BJ (cell line): ENCODE results near the gene SLAMF7. TPM values are rescaled to one million over a fixed set of nuclear protein-coding genes. Genes with fewer than 3 reads are reported as not detected.
"Not testable (repeated sequence)": the region's sequence is repeated elsewhere in the genome, so short reads cannot be mapped to it uniquely, and the experiment has no call there.

Experiments
- CTCF ChIA-PET: fragments of 350-600 bp; formaldehyde crosslinking; extraction: SDS; loops from one replicate; lab custom pipeline; 2021; ENCODE audit warnings: antibody characterized with exemption, inconsistent platforms; lab: Yijun Ruan, JAX
- POLR2A ChIA-PET: fragments of 300-600 bp; sonication (Branson Sonifier 250); formaldehyde crosslinking; extraction: SDS; loops from one replicate; lab custom pipeline; 2021; ENCODE audit warnings: antibody characterized with exemption; lab: Charles Lee
- DNase-seq: peaks from one replicate; pipeline ENCODE4 v3.0.0-alpha.2; 2011; ENCODE audit warnings: low read depth
- H3K27me3 ChIP-seq: 2 replicates; pipeline ENCODE4 v1.6.0; 2011; ENCODE audit warnings: low read length; ENCODE audit not compliant: control insufficient read depth, insufficient read depth
- H3K36me3 ChIP-seq: 2 replicates; pipeline ENCODE4 v1.5.1; 2011; ENCODE audit warnings: low read length; ENCODE audit not compliant: control insufficient read depth, insufficient read depth
- H3K4me3 ChIP-seq: 2 replicates; pipeline ENCODE4 v1.5.1; 2011; ENCODE audit warnings: low read depth, mild to moderate bottlenecking, control low read depth, low read length
- CTCF ChIP-seq: IDR thresholded peaks from 2 replicates; pipeline ENCODE4 v1.5.1; 2011; ENCODE audit warnings: low read depth, mild to moderate bottlenecking, control low read depth, inconsistent platforms, low read length, moderate library complexity; ENCODE audit not compliant: insufficient read depth
- polyA plus RNA-seq: library from polyadenylated mRNA; depleted of rRNA; stranded (reverse); fragments of >200 nt; gene quantifications from 2 replicates; pipeline ENCODE4 v1.2.3, GENCODE V29; 2011

Gene SLAMF7
- polyA plus RNA-seq, 1 experiment: not detected

- no peak for DNase-seq
- CTCF ChIA-PET: interaction anchor here (1.1 kb wide), 1 partner anchor 12 kb away, joined by 4 read pairs; no protein-coding TSS in a partner anchor
- POLR2A ChIA-PET: no interaction called here
- peaks cover 3% of the 10 kb centered on the region for H3K27me3 ChIP-seq
- no peaks in the 10 kb centered on the region for H3K36me3 ChIP-seq
- no peak overlapping the region for H3K4me3 ChIP-seq
- TF ChIP-seq CTCF: no peak
Measured at GRCh38 chr1:160710517-160711252, 28.4 kb upstream of the SLAMF7 start.

GRCh38 chr1:160711276-160711601 lies 27.8 kb upstream of the SLAMF7 start:
- Histone ChIP-seq H3K27me3 (peaks cover 3% of the 10 kb centered on the region), H3K36me3 (no peaks in the 10 kb centered on the region), H3K4me3 (no peak overlapping the region)
- DNase-seq: no peak
- ChIA-PET CTCF (interaction anchor here (1.1 kb wide), 1 partner anchor 12 kb away, joined by 4 read pairs; no protein-coding TSS in a partner anchor), POLR2A (no interaction called here)
- no peak for TF ChIP-seq CTCF

GRCh38 chr1:160711602-160712311 lies 27.3 kb upstream of the SLAMF7 start, which contains the start of gene CD48:
Gene CD48, minus strand, starts transcription at chr1:160711822. Its CDS starts 59 bp downstream, at chr1:160711763.
- no peaks in the 10 kb centered on the region for H3K36me3 ChIP-seq
- TF ChIP-seq CTCF: no peak
- DNase-seq: no peak
- H3K4me3 ChIP-seq: no peak within 1 kb of the TSS
- peaks cover 3% of the 10 kb centered on the region for H3K27me3 ChIP-seq
- ChIA-PET POLR2A (no interaction called here), CTCF (interaction anchor here (1.1 kb wide), 1 partner anchor 11 kb away, joined by 4 read pairs; no protein-coding TSS in a partner anchor)

- POLR2A ChIA-PET, H3K27me3 ChIP-seq, DNase-seq, H3K36me3 ChIP-seq, H3K4me3 ChIP-seq: not testable (repeated sequence)
- CTCF ChIA-PET: interaction anchor here (1.0 kb wide), 1 partner anchor 12 kb away, joined by 3 read pairs; no protein-coding TSS in a partner anchor
Measured at GRCh38 chr1:160712525-160713080, 26.4 kb upstream of the SLAMF7 start.

- H3K27me3 ChIP-seq: peaks cover 3% of the 10 kb centered on the region
- TF ChIP-seq CTCF: no peak
- H3K36me3 ChIP-seq: no peaks in the 10 kb centered on the region
- no peak overlapping the region for H3K4me3 ChIP-seq
- ChIA-PET POLR2A (no interaction called here), CTCF (interaction anchor here (1.0 kb wide), 1 partner anchor 12 kb away, joined by 3 read pairs; no protein-coding TSS in a partner anchor)
- no peak for DNase-seq
Measured at GRCh38 chr1:160713161-160713560, 25.9 kb upstream of the SLAMF7 start.

- POLR2A ChIA-PET, H3K4me3 ChIP-seq, H3K27me3 ChIP-seq, DNase-seq, H3K36me3 ChIP-seq: not testable (repeated sequence)
- CTCF ChIA-PET: interaction anchor here (1.0 to 1.8 kb wide), 2 partner anchors 11 to 13 kb away, joined by 3 to 5 read pairs; no protein-coding TSS in a partner anchor
Measured at GRCh38 chr1:160714034-160714648, 24.9 kb upstream of the SLAMF7 start.
